Effector CD4-positive, alpha-beta T cell (primary cell): ENCODE measurements around the gene IL1RAPL1.

ENCODE experiments used
- DNase-seq: peaks from one replicate; pipeline ENCODE4 v3.0.0-alpha.2; 2020

The IL1RAPL1 gene

GRCh38 chrX:29947225-29947624, 1360.0 kb downstream of the IL1RAPL1 start:
- no peak for DNase-seq

GRCh38 chrX:29948653-29949052, 1361.4 kb downstream of the IL1RAPL1 start:
- DNase-seq = no peak

- DNase-seq = no peak
Observed at GRCh38 chrX:29952016-29952415, 1364.8 kb downstream of the IL1RAPL1 start.

GRCh38 chrX:29962061-29962460, 1374.8 kb downstream of the IL1RAPL1 start:
- DNase-seq = no peak

GRCh38 chrX:29965634-29966033, 1378.4 kb downstream of the IL1RAPL1 start:
- DNase-seq = no peak

GRCh38 chrX:29992083-29992482, 1404.8 kb downstream of the IL1RAPL1 start:
- DNase-seq = no peak

- no peak for DNase-seq
Observed at GRCh38 chrX:30005813-30006212, 1418.6 kb downstream of the IL1RAPL1 start.
